Nephron progenitor cell (in vitro differentiated cells): ENCODE measurements around the gene CNN1.

ENCODE experiments used
- DNase-seq: peaks from one replicate; pipeline ENCODE4 v3.0.0; 2021
- H3K27ac Mint-ChIP-seq: 2 replicates; pipeline ENCODE4 v1.8.0; 2021; ENCODE audit warnings: mild to moderate bottlenecking, moderate library complexity, mixed read lengths
- H3K27me3 Mint-ChIP-seq: 2 replicates; pipeline ENCODE4 v1.8.0; 2021; ENCODE audit warnings: mild to moderate bottlenecking, low read depth, mixed read lengths; ENCODE audit not compliant: poor library complexity
- H3K36me3 Mint-ChIP-seq: 2 replicates; pipeline ENCODE4 v1.8.0; 2021; ENCODE audit warnings: low read depth, mixed read lengths
- H3K4me1 Mint-ChIP-seq: 2 replicates; pipeline ENCODE4 v1.8.0; 2021; ENCODE audit warnings: mixed read lengths
- H3K4me3 Mint-ChIP-seq: 2 replicates; pipeline ENCODE4 v1.8.0; 2021; ENCODE audit warnings: mild to moderate bottlenecking, moderate library complexity, mixed read lengths
- H3K9me3 Mint-ChIP-seq: 2 replicates; pipeline ENCODE4 v1.8.0; 2021; ENCODE audit warnings: mild to moderate bottlenecking, moderate library complexity, mixed read lengths
- CTCF ChIP-seq: fragments of 200-600 bp; sonication (generic); IDR thresholded peaks from 2 replicates; pipeline ENCODE4 v1.5.0; 2021; ENCODE audit warnings: antibody characterized with exemption

CNN1 gene

DNA sequence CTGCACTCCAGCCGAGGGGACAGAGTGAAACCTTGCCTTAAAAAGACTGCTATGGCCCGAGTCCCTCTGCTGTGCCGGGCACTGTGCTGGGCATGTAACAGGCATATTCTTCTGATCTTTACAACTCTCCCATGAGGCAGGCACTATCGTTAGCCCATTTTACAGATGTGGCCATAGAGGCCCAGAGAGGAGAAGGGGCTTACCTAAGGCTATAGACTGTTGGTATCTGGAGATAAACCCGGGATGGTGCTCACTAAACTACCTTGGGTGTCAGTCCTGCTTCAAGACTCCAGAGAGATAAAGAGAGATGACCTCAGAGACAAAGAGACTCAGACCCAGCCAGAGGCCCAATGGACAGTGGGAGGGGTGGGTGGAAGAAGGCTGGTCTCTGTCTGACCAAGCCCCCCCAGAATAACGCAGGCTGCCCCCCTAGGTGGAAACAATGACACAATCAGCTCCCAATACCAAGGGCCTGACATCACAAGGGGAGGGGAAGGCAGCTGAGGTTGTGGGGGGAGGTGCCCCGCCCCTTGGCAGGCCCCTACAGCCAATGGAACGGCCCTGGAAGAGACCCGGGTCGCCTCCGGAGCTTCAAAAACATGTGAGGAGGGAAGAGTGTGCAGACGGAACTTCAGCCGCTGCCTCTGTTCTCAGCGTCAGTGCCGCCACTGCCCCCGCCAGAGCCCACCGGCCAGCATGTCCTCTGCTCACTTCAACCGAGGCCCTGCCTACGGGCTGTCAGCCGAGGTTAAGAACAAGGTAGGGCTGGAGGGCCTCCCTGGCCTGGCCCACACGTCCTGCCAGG is at the start of gene CNN1:
TSS of gene CNN1 (plus strand) at position 620 of the 805 bp plus-strand sequence. CDS start at position 697, 77 bp downstream.
- Mint-ChIP-seq H3K36me3 (no peaks in the 10 kb centered on the region), H3K9me3 (no peaks in the 10 kb centered on the region), H3K27me3 (peaks cover 21% of the 10 kb centered on the region), H3K27ac (peak within 1 kb of the TSS; percentile 77), H3K4me3 (peak within 1 kb of the TSS; percentile 60), H3K4me1 (peaks cover 31% of the 10 kb centered on the region)
- DNase-seq, result peak; percentile 62
- no peak for TF ChIP-seq CTCF

GRCh38 chr19:11489378-11489777 is 49.3 kb upstream of the CNN1 start:
- H3K27ac Mint-ChIP-seq, result no peak overlapping the region
- peaks cover 5% of the 10 kb centered on the region for H3K27me3 Mint-ChIP-seq
- no peak overlapping the region for H3K4me3 Mint-ChIP-seq
- DNase-seq, result no peak
- no peaks in the 10 kb centered on the region for H3K9me3 Mint-ChIP-seq
- no peaks in the 10 kb centered on the region for H3K4me1 Mint-ChIP-seq
- H3K36me3 Mint-ChIP-seq, result peaks cover 30% of the 10 kb centered on the region
- TF ChIP-seq CTCF, result no peak

- no peak for DNase-seq
- TF ChIP-seq CTCF, result no peak
- H3K9me3 Mint-ChIP-seq, result no peaks in the 10 kb centered on the region
- H3K4me3 Mint-ChIP-seq, result no peak overlapping the region
- H3K27me3 Mint-ChIP-seq, result no peaks in the 10 kb centered on the region
- H3K4me1 Mint-ChIP-seq, result no peaks in the 10 kb centered on the region
- H3K27ac Mint-ChIP-seq, result no peak overlapping the region
- peaks cover 18% of the 10 kb centered on the region for H3K36me3 Mint-ChIP-seq
Measured at GRCh38 chr19:11494634-11495285, 43.9 kb upstream of the CNN1 start.

- H3K27me3 Mint-ChIP-seq, result no peaks in the 10 kb centered on the region
Measured at GRCh38 chr19:11495481-11495880, 43.2 kb upstream of the CNN1 start.

DNA sequence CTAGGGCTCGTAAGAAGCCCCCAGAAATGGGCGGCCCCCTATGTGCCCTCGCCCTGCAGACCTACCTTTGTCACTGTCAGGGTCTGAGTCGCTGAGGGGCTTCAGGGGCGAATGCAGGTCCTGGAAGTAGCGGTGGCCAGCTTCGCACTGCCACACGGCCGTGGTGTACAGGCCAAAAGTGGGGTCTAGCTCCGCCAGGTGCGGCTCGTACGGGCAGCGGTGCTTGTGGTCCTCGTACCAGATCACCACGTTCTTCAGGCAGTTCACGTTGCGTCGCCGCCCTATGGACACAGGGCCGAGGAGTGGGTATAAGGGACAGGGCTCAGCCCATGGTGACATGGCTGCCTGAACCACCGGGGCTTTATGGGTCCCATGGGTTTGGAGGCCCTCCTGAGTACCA is 42.8 kb upstream of the CNN1 start:
- H3K4me1 Mint-ChIP-seq, result no peaks in the 10 kb centered on the region
- no peak for DNase-seq
- no peaks in the 10 kb centered on the region for H3K27me3 Mint-ChIP-seq
- H3K36me3 Mint-ChIP-seq, result peaks cover 14% of the 10 kb centered on the region
- H3K9me3 Mint-ChIP-seq, result no peaks in the 10 kb centered on the region
- TF ChIP-seq CTCF, result no peak
- H3K27ac Mint-ChIP-seq, result no peak overlapping the region
- H3K4me3 Mint-ChIP-seq, result no peak overlapping the region

More at GRCh38 chr19:11495481-11495880, 43.2 kb upstream of the CNN1 start:
- H3K36me3 Mint-ChIP-seq, result peaks cover 18% of the 10 kb centered on the region
- H3K4me3 Mint-ChIP-seq, result no peak overlapping the region
- no peak for TF ChIP-seq CTCF
- no peak for DNase-seq
- no peak overlapping the region for H3K27ac Mint-ChIP-seq
- no peaks in the 10 kb centered on the region for H3K4me1 Mint-ChIP-seq
- H3K9me3 Mint-ChIP-seq, result no peaks in the 10 kb centered on the region
